ENCODE data around the gene RIC8A.

Gene RIC8A

GRCh38 chr11:240315-240714 lies 32.8 kb downstream of the RIC8A start:
- no peak for DNase-seq (ENCODE audit: extremely low read depth in 1 of 2, low read depth in 1 of 2)

GRCh38 chr11:241634-242033 lies 34.1 kb downstream of the RIC8A start:
- no peak for DNase-seq (ENCODE audit: extremely low read depth in 1 of 2, low read depth in 1 of 2)

- DNase-seq (ENCODE audit: extremely low read depth in 1 of 2, low read depth in 1 of 2) = no peak
Observed at GRCh38 chr11:244376-244775, 36.9 kb downstream of the RIC8A start.

GRCh38 chr11:249062-249461 lies 41.6 kb downstream of the RIC8A start:
- no peak for DNase-seq (ENCODE audit: extremely low read depth in 1 of 2, low read depth in 1 of 2)

GRCh38 chr11:250274-250673 lies 42.8 kb downstream of the RIC8A start:
- DNase-seq (ENCODE audit: extremely low read depth in 1 of 2, low read depth in 1 of 2) = no peak

- peak in 1 of 2 donors; percentile 63 for DNase-seq (ENCODE audit: extremely low read depth in 1 of 2, low read depth in 1 of 2)
Observed at GRCh38 chr11:250740-251299, 43.3 kb downstream of the RIC8A start.

- no peak for DNase-seq (ENCODE audit: extremely low read depth in 1 of 2, low read depth in 1 of 2)
Observed at GRCh38 chr11:251550-251949, 44.0 kb downstream of the RIC8A start.

GRCh38 chr11:252666-253065 lies 45.2 kb downstream of the RIC8A start:
- DNase-seq (ENCODE audit: extremely low read depth in 1 of 2, low read depth in 1 of 2) = no peak

GRCh38 chr11:253160-253885 lies 45.8 kb downstream of the RIC8A start:
- DNase-seq (ENCODE audit: extremely low read depth in 1 of 2, low read depth in 1 of 2) = no peak

GRCh38 chr11:253886-254270 lies 46.4 kb downstream of the RIC8A start:
- DNase-seq (ENCODE audit: extremely low read depth in 1 of 2, low read depth in 1 of 2) = no peak

- DNase-seq (ENCODE audit: extremely low read depth in 1 of 2, low read depth in 1 of 2) = no peak
Observed at GRCh38 chr11:255176-255575, 47.7 kb downstream of the RIC8A start.

- DNase-seq (ENCODE audit: extremely low read depth in 1 of 2, low read depth in 1 of 2) = no peak
Observed at GRCh38 chr11:255816-256215, 48.3 kb downstream of the RIC8A start.

- DNase-seq (ENCODE audit: extremely low read depth in 1 of 2, low read depth in 1 of 2) = no peak
Observed at GRCh38 chr11:256952-257737, 49.6 kb downstream of the RIC8A start.

- no peak for DNase-seq (ENCODE audit: extremely low read depth in 1 of 2, low read depth in 1 of 2)
Observed at GRCh38 chr11:257766-258493, 50.4 kb downstream of the RIC8A start.

- DNase-seq (ENCODE audit: extremely low read depth in 1 of 2, low read depth in 1 of 2) = no peak
Observed at GRCh38 chr11:259413-259812, 51.9 kb downstream of the RIC8A start.

- DNase-seq (ENCODE audit: extremely low read depth in 1 of 2, low read depth in 1 of 2) = no peak
Observed at GRCh38 chr11:261624-262023, 54.1 kb downstream of the RIC8A start.
